GM13977 (cell line): Measurements from ENCODE around the gene CDC37L1.

ENCODE experiments used
- DNase-seq: peaks from one replicate; pipeline ENCODE4 v3.0.0; 2012; ENCODE audit warnings: low spot score
- CTCF ChIP-seq: IDR thresholded peaks from 2 replicates; pipeline ENCODE4 v1.5.1; 2012; ENCODE audit warnings: mild to moderate bottlenecking, control low read depth; ENCODE audit not compliant: insufficient read depth; ENCODE audit errors: extremely low read depth, missing control alignments
- in situ Hi-C: fragments of 300-500 bp; cut with MboI; formaldehyde crosslinking; loops from one replicate; pipeline ENCODE4 v1.12.0; 2022; ENCODE audit warnings: low sequenced_read_pairs, low pct_unique_long_range_greater_than_20kb, mixed read lengths, inconsistent platforms; ENCODE audit not compliant: unreplicated experiment

CDC37L1 gene

GRCh38 chr9:4679268-4680172, at the start of gene CDC37L1:
TSS of gene CDC37L1 (plus strand) at chr9:4679569. CDS start at chr9:4679768, 199 bp downstream.
- peak; percentile 54 for TF ChIP-seq CTCF
- DNase-seq, result peak; percentile 91
- in situ Hi-C loops, result no loop called here

GRCh38 chr9:4630836-4631235, 48.5 kb upstream of the CDC37L1 start:
- in situ Hi-C loops, result no loop called here
- no peak for DNase-seq

GRCh38 chr9:4638968-4639367, 40.4 kb upstream of the CDC37L1 start:
- DNase-seq, result no peak
- in situ Hi-C loops, result no loop called here

More at GRCh38 chr9:4630836-4631235, 48.5 kb upstream of the CDC37L1 start:
- no peak for TF ChIP-seq CTCF

GRCh38 chr9:4639420-4639819, 39.9 kb upstream of the CDC37L1 start:
- in situ Hi-C loops, result no loop called here
- no peak for DNase-seq
- no peak for TF ChIP-seq CTCF

More at GRCh38 chr9:4638968-4639367, 40.4 kb upstream of the CDC37L1 start:
- TF ChIP-seq CTCF, result no peak

GRCh38 chr9:4640027-4640426, 39.3 kb upstream of the CDC37L1 start:
- in situ Hi-C loops, result no loop called here
- TF ChIP-seq CTCF, result peak; percentile 38
- peak; percentile 39 for DNase-seq

GRCh38 chr9:4642351-4642750, 37.0 kb upstream of the CDC37L1 start:
- no peak for DNase-seq
- no peak for TF ChIP-seq CTCF
- in situ Hi-C loops, result no loop called here
